ENCODE measurements around the gene ZIM2. TPM values are rescaled to one million over a fixed set of nuclear protein-coding genes. Genes with fewer than 3 reads are reported as not detected.

Gene ZIM2
- total RNA-seq, 1 donor from 2014 or later: not detected

GRCh38 chr19:56832352-56832928 is 8.1 kb downstream of the ZIM2 start:
- no peaks in the 10 kb centered on the region for H3K27me3 ChIP-seq
- intact Hi-C loops (cut with DNase I): loop anchor here (10.0 kb wide), 2 partner anchors 452 to 518 kb away; partner anchors contain the start of genes ZNF460 and ZSCAN5A
- H3K4me1 ChIP-seq: no peaks in the 10 kb centered on the region
- no peak for DNase-seq (ENCODE audit: low spot score in 2 of 2)
- H3K9me3 ChIP-seq: no peaks in the 10 kb centered on the region
- H3K36me3 ChIP-seq: no peaks in the 10 kb centered on the region
- no peak for TF ChIP-seq CTCF (IDR thresholded peaks at IDR 0.05)
- no peak overlapping the region for H3K27ac ChIP-seq
- no peak overlapping the region for H3K4me3 ChIP-seq

GRCh38 chr19:56831255-56831654 is 9.3 kb downstream of the ZIM2 start:
- no peaks in the 10 kb centered on the region for H3K4me1 ChIP-seq

GRCh38 chr19:56829596-56829995 is 10.9 kb downstream of the ZIM2 start:
- Histone ChIP-seq H3K4me1 (no peaks in the 10 kb centered on the region), H3K4me3 (no peak overlapping the region), H3K9me3 (no peaks in the 10 kb centered on the region), H3K36me3 (no peaks in the 10 kb centered on the region), H3K27ac (no peak overlapping the region), H3K27me3 (no peaks in the 10 kb centered on the region)
- no peak for DNase-seq (ENCODE audit: low spot score in 2 of 2)
- TF ChIP-seq CTCF (IDR thresholded peaks at IDR 0.05): no peak
- intact Hi-C loops (cut with DNase I): no loop called here

More at GRCh38 chr19:56831255-56831654, 9.3 kb downstream of the ZIM2 start:
- no peak overlapping the region for H3K4me3 ChIP-seq
- H3K9me3 ChIP-seq: no peaks in the 10 kb centered on the region
- H3K27ac ChIP-seq: no peak overlapping the region
- no peaks in the 10 kb centered on the region for H3K27me3 ChIP-seq
- TF ChIP-seq CTCF (IDR thresholded peaks at IDR 0.05): no peak
- intact Hi-C loops (cut with DNase I): loop anchor here (10.0 kb wide), 2 partner anchors 454 to 516 kb away; partner anchors contain the start of genes ZNF460 and ZSCAN5A
- H3K36me3 ChIP-seq: no peaks in the 10 kb centered on the region
- DNase-seq (ENCODE audit: low spot score in 2 of 2): no peak

DNA sequence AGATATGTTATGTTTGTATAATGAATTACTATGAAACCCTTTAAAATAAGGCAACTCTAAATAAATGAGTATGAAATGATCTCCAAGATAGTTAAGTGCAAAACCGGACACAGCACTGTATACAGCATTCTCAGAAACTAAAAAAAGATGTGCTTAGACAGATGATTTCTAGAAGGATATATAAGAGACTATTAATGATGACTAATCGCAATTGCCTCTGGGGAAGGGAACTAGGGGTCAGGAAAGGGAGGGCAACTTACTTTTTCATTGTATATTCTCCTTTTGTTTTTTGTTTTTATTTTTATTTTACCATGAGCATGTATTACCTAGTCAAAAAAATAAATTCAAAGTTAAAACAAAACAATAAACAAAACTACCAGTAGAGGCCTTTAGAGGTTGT is 12.8 kb downstream of the ZIM2 start:
- Histone ChIP-seq H3K9me3 (no peaks in the 10 kb centered on the region), H3K36me3 (peaks cover 0 to 9% of the 10 kb centered on the region in 2 donors), H3K4me3 (no peak overlapping the region), H3K4me1 (no peaks in the 10 kb centered on the region), H3K27ac (no peak overlapping the region), H3K27me3 (no peaks in the 10 kb centered on the region)
- intact Hi-C loops (cut with DNase I): no loop called here
- TF ChIP-seq CTCF (IDR thresholded peaks at IDR 0.05): no peak
- no peak for DNase-seq (ENCODE audit: low spot score in 2 of 2)

DNA sequence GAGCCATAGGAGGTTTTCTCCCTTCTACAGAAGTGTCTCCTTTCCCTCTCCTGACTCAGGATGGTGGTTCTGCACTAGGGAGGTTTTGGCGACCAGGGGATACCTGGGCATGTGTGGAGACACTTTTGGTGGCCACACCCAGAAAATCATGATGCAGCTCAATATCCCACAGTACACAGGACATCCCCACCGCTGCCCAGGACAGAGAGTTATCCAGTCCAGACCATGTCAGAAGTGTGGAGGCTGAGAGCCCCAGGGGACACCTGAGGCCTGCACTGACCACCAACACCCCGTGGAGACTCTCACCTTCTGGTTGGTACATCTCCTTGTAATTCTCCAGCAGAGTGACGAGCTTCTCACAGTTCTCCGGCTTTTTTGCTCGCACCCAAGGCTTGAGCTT is 16.6 kb downstream of the ZIM2 start:
- Histone ChIP-seq H3K4me3 (no peak overlapping the region), H3K4me1 (no peaks in the 10 kb centered on the region), H3K27ac (no peak overlapping the region), H3K27me3 (no peaks in the 10 kb centered on the region), H3K9me3 (no peaks in the 10 kb centered on the region), H3K36me3 (peaks cover 0 to 35% of the 10 kb centered on the region in 2 donors)
- no peak for DNase-seq (ENCODE audit: low spot score in 2 of 2)
- no peak for TF ChIP-seq CTCF (IDR thresholded peaks at IDR 0.05)
- intact Hi-C loops (cut with DNase I): no loop called here

- DNase-seq (ENCODE audit: low spot score in 2 of 2): no peak
- intact Hi-C loops (cut with DNase I): no loop called here
- H3K27me3 ChIP-seq: no peaks in the 10 kb centered on the region
- H3K4me1 ChIP-seq: no peaks in the 10 kb centered on the region
- H3K9me3 ChIP-seq: no peaks in the 10 kb centered on the region
- H3K4me3 ChIP-seq: no peak overlapping the region
- TF ChIP-seq CTCF (IDR thresholded peaks at IDR 0.05): no peak
- peaks cover 0 to 39% of the 10 kb centered on the region in 2 donors for H3K36me3 ChIP-seq
- no peak overlapping the region for H3K27ac ChIP-seq
Observed at GRCh38 chr19:56823417-56823816, 17.1 kb downstream of the ZIM2 start.
